ENCODE measurements around the gene TMA7B. TPM values are rescaled to one million over a fixed set of nuclear protein-coding genes. Genes with fewer than 3 reads are reported as not detected.
A peak's percentile ranks its signal among the peaks of the same experiment; 100 is the strongest.

Gene TMA7B
- 1 to 10 TPM in 1 of 2 experiments, under 1 TPM in 1; 0.96 to 1.1 TPM for total RNA-seq

- DNase-seq (peak; percentile 66), ATAC-seq (peak; percentile 52)
- Mint-ChIP-seq H3K4me3 (peak within 1 kb of the TSS; percentile 27), H3K9me3 (ENCODE audit: low read depth) (no peaks in the 10 kb centered on the region), H3K4me1 (peaks cover 72% of the 10 kb centered on the region), H3K36me3 (ENCODE audit: low read depth) (peaks cover 66% of the 10 kb centered on the region), H3K27me3 (no peaks in the 10 kb centered on the region), H3K27ac (peak within 1 kb of the TSS; percentile 78)
- POLR2A ChIA-PET = no interaction called here
- CTCF ChIA-PET = interaction anchor here (0.5 to 0.9 kb wide), 4 partner anchors 17 to 53 kb away, joined by 3 read pairs; no protein-coding TSS in a partner anchor
- intact Hi-C loops (cut with DNase I, micrococcal nuclease) = loop anchor here (2.0 kb wide), 2 partner anchors 51 to 59 kb away; partner anchors contain the start of gene GRAP2 (in 1 of the 2)
These were observed at the start of gene TMA7B for GRCh38 chr22:39959640-39960447. Gene TMA7B, plus strand, starts transcription at chr22:39960397. Its CDS starts 3,978 bp downstream, at chr22:39964375.

- peaks cover 3% of the 10 kb centered on the region for H3K9me3 Mint-ChIP-seq (ENCODE audit: low read depth)
- POLR2A ChIA-PET = interaction anchor here (0.6 to 0.7 kb wide), 4 partner anchors 10 to 654 kb away, joined by 3 to 7 read pairs (median 3); no protein-coding TSS in a partner anchor
- H3K4me1 Mint-ChIP-seq = peaks cover 84% of the 10 kb centered on the region
- DNase-seq = peak; percentile 66
- intact Hi-C loops (cut with DNase I, micrococcal nuclease) = loop anchor here (1.0 to 2.0 kb wide), 2 partner anchors 9 to 16 kb away; no protein-coding TSS in a partner anchor
- peak overlapping the region; percentile 62 for H3K4me3 Mint-ChIP-seq
- H3K27ac Mint-ChIP-seq = peak overlapping the region; percentile 100
- ATAC-seq = no peak
- H3K27me3 Mint-ChIP-seq = no peaks in the 10 kb centered on the region
- H3K36me3 Mint-ChIP-seq (ENCODE audit: low read depth) = peaks cover 3% of the 10 kb centered on the region
- CTCF ChIA-PET = interaction anchor here (0.6 to 3.5 kb wide), 9 partner anchors 10 to 88 kb away, joined by 3 to 12 read pairs (median 3); no protein-coding TSS in a partner anchor
These were observed 49.2 kb upstream of the TMA7B start for GRCh38 chr22:39910876-39911613.

- Mint-ChIP-seq H3K27me3 (no peaks in the 10 kb centered on the region), H3K4me1 (peaks cover 91% of the 10 kb centered on the region), H3K27ac (peak overlapping the region; percentile 100), H3K4me3 (peak overlapping the region; percentile 62), H3K36me3 (ENCODE audit: low read depth) (peaks cover 3% of the 10 kb centered on the region), H3K9me3 (ENCODE audit: low read depth) (peaks cover 3% of the 10 kb centered on the region)
- no peak for DNase-seq
- intact Hi-C loops (cut with DNase I, micrococcal nuclease) = no loop called here
- CTCF ChIA-PET = interaction anchor here (2.1 to 3.5 kb wide), 3 partner anchors 8 to 14 kb away, joined by 6 to 12 read pairs (median 9); no protein-coding TSS in a partner anchor
- POLR2A ChIA-PET = no interaction called here
- ATAC-seq = no peak
These were observed 46.9 kb upstream of the TMA7B start for GRCh38 chr22:39913321-39913720.

- H3K4me1 Mint-ChIP-seq = peaks cover 90% of the 10 kb centered on the region
- H3K36me3 Mint-ChIP-seq (ENCODE audit: low read depth) = peaks cover 3% of the 10 kb centered on the region
- H3K27me3 Mint-ChIP-seq = no peaks in the 10 kb centered on the region
- peak overlapping the region; percentile 100 for H3K27ac Mint-ChIP-seq
- POLR2A ChIA-PET = no interaction called here
- ATAC-seq (no peak), DNase-seq (no peak)
- intact Hi-C loops (cut with DNase I, micrococcal nuclease) = no loop called here
- H3K4me3 Mint-ChIP-seq = peak overlapping the region; percentile 62
- CTCF ChIA-PET = interaction anchor here (1.1 to 5.7 kb wide), 3 partner anchors 10 to 22 kb away, joined by 3 to 38 read pairs (median 6); no protein-coding TSS in a partner anchor
- H3K9me3 Mint-ChIP-seq (ENCODE audit: low read depth) = peaks cover 3% of the 10 kb centered on the region
These were observed 46.3 kb upstream of the TMA7B start for GRCh38 chr22:39913886-39914285.

DNA sequence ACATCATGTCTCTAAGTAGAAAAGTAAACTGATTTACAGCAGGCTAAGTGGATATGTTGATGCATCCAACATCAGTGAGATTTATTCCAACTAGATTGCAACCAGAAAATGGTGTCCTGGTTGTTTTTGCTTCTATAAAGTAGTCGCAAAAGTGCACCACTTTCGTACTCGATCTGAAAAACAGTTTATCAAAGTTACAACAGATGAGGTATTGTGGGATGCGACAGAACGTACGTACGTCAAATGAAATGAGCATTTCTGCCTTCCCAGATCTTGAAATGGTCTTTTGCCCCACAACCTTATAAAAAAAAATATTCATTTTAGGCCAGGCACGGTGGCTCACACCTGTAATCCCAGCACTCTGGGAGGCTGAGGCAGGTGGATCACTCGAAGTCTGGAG, 45.6 kb upstream of the TMA7B start:
- H3K36me3 Mint-ChIP-seq (ENCODE audit: low read depth) = peaks cover 3% of the 10 kb centered on the region
- ChIA-PET CTCF (interaction anchor here (1.1 to 5.7 kb wide), 4 partner anchors 9 to 43 kb away, joined by 3 to 38 read pairs (median 5); no protein-coding TSS in a partner anchor), POLR2A (no interaction called here)
- DNase-seq (no peak), ATAC-seq (no peak)
- no peaks in the 10 kb centered on the region for H3K27me3 Mint-ChIP-seq
- H3K4me3 Mint-ChIP-seq = peak overlapping the region; percentile 62
- peaks cover 3% of the 10 kb centered on the region for H3K9me3 Mint-ChIP-seq (ENCODE audit: low read depth)
- intact Hi-C loops (cut with DNase I, micrococcal nuclease) = no loop called here
- H3K27ac Mint-ChIP-seq = peak overlapping the region; percentile 100
- H3K4me1 Mint-ChIP-seq = peaks cover 88% of the 10 kb centered on the region

- peak overlapping the region; percentile 92 for H3K27ac Mint-ChIP-seq
- H3K4me3 Mint-ChIP-seq = peak overlapping the region; percentile 62
- ChIA-PET CTCF (interaction anchor here (1.0 to 5.7 kb wide), 5 partner anchors 11 to 121 kb away, joined by 3 to 38 read pairs (median 4); no protein-coding TSS in a partner anchor), POLR2A (no interaction called here)
- H3K9me3 Mint-ChIP-seq (ENCODE audit: low read depth) = no peaks in the 10 kb centered on the region
- no peak for ATAC-seq
- DNase-seq = no peak
- no peaks in the 10 kb centered on the region for H3K27me3 Mint-ChIP-seq
- peaks cover 88% of the 10 kb centered on the region for H3K4me1 Mint-ChIP-seq
- intact Hi-C loops (cut with DNase I, micrococcal nuclease) = no loop called here
- H3K36me3 Mint-ChIP-seq (ENCODE audit: low read depth) = peaks cover 3% of the 10 kb centered on the region
These were observed 44.9 kb upstream of the TMA7B start for GRCh38 chr22:39915295-39915726.

GRCh38 chr22:39916496-39916895, 43.7 kb upstream of the TMA7B start:
- peak overlapping the region; percentile 92 for H3K27ac Mint-ChIP-seq
- peak overlapping the region; percentile 65 for H3K4me3 Mint-ChIP-seq
- no peak for ATAC-seq
- H3K36me3 Mint-ChIP-seq (ENCODE audit: low read depth) = peaks cover 3% of the 10 kb centered on the region
- no peaks in the 10 kb centered on the region for H3K27me3 Mint-ChIP-seq
- intact Hi-C loops (cut with DNase I, micrococcal nuclease) = no loop called here
- ChIA-PET CTCF (interaction anchor here (0.6 to 5.7 kb wide), 10 partner anchors 8 to 408 kb away, joined by 3 to 38 read pairs (median 5); no protein-coding TSS in a partner anchor), POLR2A (interaction anchor here (1.4 to 2.6 kb wide), 2 partner anchors 9 to 13 kb away, joined by 5 to 7 read pairs; no protein-coding TSS in a partner anchor)
- no peak for DNase-seq
- H3K9me3 Mint-ChIP-seq (ENCODE audit: low read depth) = no peaks in the 10 kb centered on the region
- peaks cover 88% of the 10 kb centered on the region for H3K4me1 Mint-ChIP-seq

DNA sequence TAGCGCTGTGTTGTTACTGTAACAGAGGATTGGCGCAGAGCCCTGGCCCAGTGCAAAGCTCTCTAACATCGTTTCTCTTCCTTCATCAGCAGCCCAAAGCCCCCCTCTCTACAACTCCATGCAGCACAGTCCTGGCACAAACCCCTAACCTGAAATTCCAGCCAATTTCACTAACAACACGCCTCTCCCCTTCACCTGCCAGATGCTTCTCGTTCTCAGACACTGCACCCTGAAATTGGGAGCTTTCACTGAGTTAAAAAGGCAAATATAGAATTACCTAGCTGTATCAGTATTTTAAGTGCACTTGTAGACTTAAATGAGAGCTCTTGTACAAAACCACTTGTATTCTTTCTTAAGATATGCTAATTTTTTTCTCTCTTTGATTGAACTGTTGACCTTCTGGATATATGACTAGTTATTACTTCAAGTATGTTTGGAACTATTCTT, 43.0 kb upstream of the TMA7B start:
- no peak for ATAC-seq
- peaks cover 3% of the 10 kb centered on the region for H3K36me3 Mint-ChIP-seq (ENCODE audit: low read depth)
- DNase-seq = peak; percentile 9
- POLR2A ChIA-PET = interaction anchor here (1.3 to 2.6 kb wide), 3 partner anchors 8 to 12 kb away, joined by 5 to 7 read pairs (median 7); no protein-coding TSS in a partner anchor
- CTCF ChIA-PET = interaction anchor here (0.6 to 5.7 kb wide), 9 partner anchors 9 to 331 kb away, joined by 3 to 38 read pairs (median 5); no protein-coding TSS in a partner anchor
- intact Hi-C loops (cut with DNase I, micrococcal nuclease) = loop anchor here in 1 of 2 experiments (1.0 kb wide), 1 partner anchor 8 kb away; no protein-coding TSS in a partner anchor
- H3K27ac Mint-ChIP-seq = peak overlapping the region; percentile 89
- no peaks in the 10 kb centered on the region for H3K27me3 Mint-ChIP-seq
- peak overlapping the region; percentile 65 for H3K4me3 Mint-ChIP-seq
- H3K9me3 Mint-ChIP-seq (ENCODE audit: low read depth) = no peaks in the 10 kb centered on the region
- peaks cover 86% of the 10 kb centered on the region for H3K4me1 Mint-ChIP-seq

DNA sequence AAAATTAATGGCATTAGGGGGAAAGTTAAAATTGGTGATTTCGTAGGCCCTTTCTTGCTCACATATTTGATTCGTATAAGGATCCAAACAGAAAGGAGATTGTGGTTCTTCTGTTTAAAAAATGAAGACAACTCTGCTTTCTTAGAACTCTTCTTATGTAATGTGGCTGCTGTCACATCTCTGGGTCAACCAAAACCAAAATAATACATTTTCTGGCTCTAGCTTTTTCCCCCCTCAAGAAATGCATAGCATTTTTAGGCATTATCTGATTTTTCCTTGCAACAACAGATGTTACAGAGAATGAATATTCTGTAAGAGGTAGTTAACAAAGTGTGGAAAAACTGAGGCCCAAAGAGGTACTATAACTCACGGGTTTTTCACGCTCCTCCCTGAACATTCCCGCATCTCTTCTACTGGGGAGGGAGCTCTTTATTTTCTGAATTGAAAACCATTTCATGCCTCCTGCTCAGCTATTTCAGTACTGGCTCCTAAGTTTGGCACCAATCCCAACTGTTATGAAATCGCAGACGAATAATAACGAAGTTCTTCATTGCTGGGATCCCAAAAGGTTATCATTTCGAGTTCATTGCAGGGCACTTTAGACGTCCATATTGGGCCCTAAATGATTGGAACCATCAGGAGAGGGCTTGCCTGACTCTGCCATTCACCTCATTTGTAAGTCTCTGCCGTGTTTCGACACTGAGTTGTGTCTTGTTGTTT, 42.3 kb upstream of the TMA7B start:
- Mint-ChIP-seq H3K27me3 (no peaks in the 10 kb centered on the region), H3K9me3 (ENCODE audit: low read depth) (no peaks in the 10 kb centered on the region), H3K4me3 (peak overlapping the region; percentile 65), H3K27ac (peak overlapping the region; percentile 89), H3K36me3 (ENCODE audit: low read depth) (peaks cover 3% of the 10 kb centered on the region), H3K4me1 (peaks cover 86% of the 10 kb centered on the region)
- ChIA-PET CTCF (interaction anchor here (0.6 to 5.7 kb wide), 9 partner anchors 10 to 375 kb away, joined by 3 to 38 read pairs (median 4); no protein-coding TSS in a partner anchor), POLR2A (interaction anchor here (1.3 to 2.6 kb wide), 2 partner anchors 7 to 13 kb away, joined by 7 read pairs; no protein-coding TSS in a partner anchor)
- no peak for ATAC-seq
- intact Hi-C loops (cut with DNase I, micrococcal nuclease) = loop anchor here in 1 of 2 experiments (1.0 kb wide), 1 partner anchor 9 kb away; no protein-coding TSS in a partner anchor
- DNase-seq = no peak

Data from activated CD4-positive, alpha-beta T cell treated with anti-CD3 and anti-CD28 coated beads for 36 hours (primary cell).